GM21529 (cell line): ENCODE data around the gene PCCA.
"Not testable (repeated sequence)": the region's sequence is repeated elsewhere in the genome, so short reads cannot be mapped to it uniquely, and the experiment has no call there.

Source experiments
- ATAC-seq: cut with Tn5 transposase; IDR thresholded peaks from one replicate; pipeline ENCODE4 v1.9.1; 2021; ENCODE audit not compliant: unreplicated experiment

PCCA gene

GRCh38 chr13:100095498-100095897, 6.6 kb downstream of the PCCA start:
- no peak for ATAC-seq

DNA sequence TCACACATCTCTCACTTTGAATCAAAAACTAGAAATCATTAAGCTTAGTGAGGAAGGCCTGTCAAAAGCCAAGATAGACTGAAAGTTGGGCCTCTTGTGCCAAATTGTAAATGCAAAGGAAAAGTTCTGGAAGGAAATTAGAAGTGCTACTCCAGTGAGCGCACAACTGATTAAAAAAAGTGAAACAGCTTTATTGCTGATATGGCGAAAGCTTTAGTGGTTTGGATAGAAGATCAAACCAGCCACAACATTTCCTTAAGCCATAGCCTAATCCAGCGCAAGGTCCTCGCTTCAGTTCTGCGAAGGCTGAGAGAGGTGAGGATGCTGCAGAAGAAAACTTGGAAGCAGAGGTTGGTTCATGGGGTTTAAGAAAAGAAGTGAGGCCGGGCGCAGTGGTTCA, 7.6 kb downstream of the PCCA start:
- ATAC-seq: no peak

DNA sequence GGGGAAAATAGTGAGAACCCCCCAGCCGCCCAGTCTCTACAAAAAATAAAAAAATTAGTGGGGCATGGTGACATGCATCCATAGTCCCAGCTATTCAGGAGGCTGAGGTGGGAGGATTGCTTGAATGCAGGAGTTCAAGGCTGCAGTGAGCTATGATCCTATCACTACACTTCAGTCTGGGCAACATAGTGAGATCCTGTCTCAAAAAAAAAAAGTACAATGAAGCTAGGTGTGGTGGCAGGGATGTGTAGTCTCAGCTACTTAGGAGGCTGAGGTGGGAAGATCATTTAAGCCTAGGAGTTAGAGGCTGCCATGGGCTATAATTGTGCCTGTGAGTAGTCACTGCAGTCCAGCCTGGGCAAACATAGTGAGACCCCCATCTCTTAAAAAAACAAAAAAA, 8.9 kb downstream of the PCCA start:
- ATAC-seq: no peak

DNA sequence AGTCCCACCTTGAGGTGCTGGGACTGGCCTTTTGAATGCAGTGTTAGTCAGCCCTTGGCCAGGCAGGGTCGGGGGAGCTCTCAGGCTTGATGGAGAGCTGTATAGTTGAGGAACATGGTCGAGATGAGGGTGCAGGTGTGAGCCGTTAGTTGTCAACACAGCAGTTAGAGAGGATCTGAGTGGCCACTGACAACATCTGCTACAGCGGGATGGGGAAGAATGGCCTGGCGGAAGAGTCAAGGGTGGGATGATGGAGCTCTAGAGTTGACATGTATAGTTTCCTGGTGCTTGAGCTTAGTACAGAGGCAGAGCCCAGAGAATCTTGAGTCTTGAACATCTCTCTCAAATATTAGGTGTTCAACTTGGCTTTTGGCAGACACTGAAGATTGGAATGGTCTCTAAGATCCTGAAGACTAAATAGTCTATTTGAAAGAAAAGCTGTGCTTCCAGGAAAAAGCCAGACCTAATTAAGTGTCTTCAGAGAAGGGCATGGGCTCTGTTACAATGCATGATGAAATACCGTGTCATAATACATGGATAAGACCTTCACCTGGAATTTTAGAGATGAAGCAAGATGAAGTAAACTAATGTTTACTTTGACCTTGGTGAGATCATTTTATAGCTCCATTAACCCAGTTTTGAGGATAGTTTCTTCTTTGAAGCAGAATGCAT, 9.7 kb downstream of the PCCA start:
- ATAC-seq: no peak

DNA sequence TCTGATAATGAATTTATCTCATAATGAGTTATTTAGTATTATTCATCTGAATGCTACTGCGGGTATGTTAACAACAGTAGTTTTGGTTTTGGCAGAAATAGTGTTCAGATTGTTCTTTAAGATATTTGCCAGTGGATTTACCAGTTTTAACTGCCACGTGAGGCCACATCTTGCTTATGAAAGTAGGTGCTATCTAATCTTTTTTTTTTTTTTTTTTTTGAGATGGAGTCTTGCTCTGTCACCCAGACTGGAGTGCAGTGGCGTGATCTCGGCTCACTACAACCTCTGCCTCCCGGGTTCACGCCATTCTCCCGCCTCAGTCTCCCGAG, 10.2 kb downstream of the PCCA start:
- not testable (repeated sequence) for ATAC-seq

- no peak for ATAC-seq
Observed at GRCh38 chr13:100100115-100100879, 11.4 kb downstream of the PCCA start.

DNA sequence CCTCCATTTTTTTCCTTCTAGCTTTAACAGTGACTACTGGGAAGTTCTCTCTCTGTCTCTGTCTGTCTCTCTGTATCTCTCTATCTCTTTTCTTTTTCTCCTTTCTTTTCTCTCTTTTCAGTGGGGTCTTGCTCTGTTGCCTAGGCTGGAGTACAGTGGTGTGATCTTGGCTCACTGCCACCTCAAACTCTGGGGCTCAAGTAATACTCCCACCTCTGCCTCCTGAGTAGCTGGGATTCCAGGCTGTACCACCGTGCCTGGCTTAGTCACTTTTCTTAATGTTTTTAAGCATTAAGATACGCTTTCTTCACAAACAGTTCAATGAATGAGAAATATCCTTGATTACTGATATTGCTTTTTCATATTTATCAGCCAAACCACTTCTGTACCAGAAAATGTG, 13.1 kb downstream of the PCCA start:
- no peak for ATAC-seq

GRCh38 chr13:100106005-100106404, 17.1 kb downstream of the PCCA start:
- ATAC-seq: no peak

GRCh38 chr13:100106705-100107104, 17.8 kb downstream of the PCCA start:
- ATAC-seq: no peak

DNA sequence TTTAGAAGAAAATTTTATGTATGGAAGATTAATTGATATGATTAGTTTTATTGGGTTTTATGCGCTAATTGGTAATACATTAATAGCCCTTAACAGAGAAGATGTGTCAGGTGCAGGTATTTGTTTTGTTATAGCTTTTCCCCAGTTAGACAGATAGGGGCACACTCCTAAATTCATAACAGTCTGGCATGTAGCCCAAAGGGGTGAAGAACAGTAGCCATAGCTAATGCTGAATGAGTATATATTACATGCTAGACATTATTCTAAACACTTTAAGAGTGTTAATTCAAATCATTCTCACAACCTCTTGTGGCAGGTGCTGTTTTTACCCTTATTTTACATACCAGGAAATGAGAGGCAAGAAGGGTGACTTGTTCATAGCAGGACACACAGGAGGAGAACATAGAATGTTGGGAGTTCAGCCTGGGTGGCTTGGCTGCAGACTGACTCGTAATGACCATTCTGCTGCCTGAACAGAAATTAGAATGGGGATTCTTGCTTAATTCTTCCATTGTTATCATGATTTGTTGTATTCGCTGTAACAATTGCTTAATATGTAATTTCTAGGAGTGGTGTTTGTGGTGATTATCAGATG, 20.1 kb downstream of the PCCA start:
- no peak for ATAC-seq

GRCh38 chr13:100110269-100110668, 21.4 kb downstream of the PCCA start:
- no peak for ATAC-seq

DNA sequence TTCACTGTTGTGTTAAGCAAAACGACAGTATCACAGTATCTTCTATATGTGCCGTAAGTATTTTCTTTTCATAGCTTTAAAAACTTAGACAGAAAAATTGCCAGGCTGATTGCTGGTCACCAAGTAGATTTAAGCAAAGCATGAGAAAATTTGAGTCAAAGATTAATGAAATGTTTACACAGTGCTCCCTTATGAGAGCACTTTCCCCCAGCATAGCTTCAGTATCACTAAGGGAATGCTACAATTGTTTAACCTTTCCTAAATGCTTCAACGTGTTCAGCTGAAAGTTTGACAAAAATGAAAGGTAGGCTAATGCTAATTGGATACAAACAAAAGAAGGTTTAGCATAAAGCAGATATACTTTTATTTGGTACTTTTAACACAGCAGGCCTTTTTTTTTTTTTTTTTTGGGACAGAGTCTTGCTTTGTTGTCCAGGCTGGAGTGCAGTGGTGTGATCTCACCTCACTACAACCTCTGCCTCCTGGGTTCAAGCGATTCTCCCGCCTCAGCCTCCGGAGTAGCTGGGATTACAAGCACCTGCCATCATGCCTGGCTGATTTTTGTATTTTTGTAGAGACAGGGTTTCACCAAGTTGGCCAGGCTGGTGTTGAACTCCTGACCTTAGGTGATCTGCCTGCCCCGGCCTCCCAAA, 23.4 kb downstream of the PCCA start:
- no peak for ATAC-seq

DNA sequence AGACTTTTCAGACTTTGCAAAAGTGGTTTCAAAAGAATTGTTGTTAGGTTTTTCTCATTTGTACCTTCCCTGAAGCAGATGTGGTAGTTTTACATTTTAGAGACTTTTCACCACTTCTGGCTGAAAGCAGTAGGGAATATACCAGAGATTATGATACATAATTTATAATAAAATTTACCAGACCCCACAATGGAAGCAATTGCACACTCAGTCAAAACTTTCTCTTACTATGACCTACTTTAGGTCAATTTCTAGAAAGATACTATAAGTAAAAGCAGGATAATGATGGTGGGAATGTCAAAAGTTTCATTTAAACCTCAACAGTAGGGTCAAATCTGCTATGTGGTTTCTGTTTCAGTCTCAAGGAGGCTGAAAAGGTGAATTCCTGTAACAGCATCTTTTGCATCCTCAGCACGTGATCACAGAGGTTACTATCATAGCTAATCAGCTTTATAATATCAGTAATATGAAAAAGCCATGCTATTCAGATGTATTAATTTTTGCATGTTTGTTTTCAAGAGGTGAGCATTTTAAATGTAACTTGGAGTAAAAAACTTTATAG, 26.9 kb downstream of the PCCA start:
- ATAC-seq: peak; percentile 73

DNA sequence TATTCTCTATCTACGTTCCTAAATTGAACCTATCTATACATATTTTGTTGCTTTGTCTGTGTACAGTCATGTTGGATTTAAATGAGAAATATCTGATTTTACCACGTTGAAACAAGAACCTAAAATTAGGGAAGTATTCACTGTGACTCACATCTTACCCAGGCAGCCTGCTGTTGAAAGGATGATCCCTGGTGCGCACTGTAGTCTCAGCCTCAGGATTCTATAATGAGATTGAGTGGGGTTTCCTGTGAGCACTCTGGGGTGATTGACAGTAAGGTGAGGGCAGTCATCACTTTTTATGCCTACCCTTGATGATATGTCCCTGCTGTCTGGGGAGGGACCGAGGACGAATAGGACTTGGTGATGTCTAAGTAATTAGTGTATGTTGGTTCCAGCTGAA, 35.4 kb downstream of the PCCA start:
- ATAC-seq: no peak

- ATAC-seq: no peak
Observed at GRCh38 chr13:100125946-100126345, 37.1 kb downstream of the PCCA start.

- no peak for ATAC-seq
Observed at GRCh38 chr13:100128373-100128772, 39.5 kb downstream of the PCCA start.

- ATAC-seq: no peak
Observed at GRCh38 chr13:100128838-100129237, 39.9 kb downstream of the PCCA start.

GRCh38 chr13:100129605-100130004, 40.7 kb downstream of the PCCA start:
- ATAC-seq: peak; percentile 85

GRCh38 chr13:100130092-100130491, 41.2 kb downstream of the PCCA start:
- no peak for ATAC-seq

GRCh38 chr13:100130930-100131511, 42.1 kb downstream of the PCCA start:
- no peak for ATAC-seq

DNA sequence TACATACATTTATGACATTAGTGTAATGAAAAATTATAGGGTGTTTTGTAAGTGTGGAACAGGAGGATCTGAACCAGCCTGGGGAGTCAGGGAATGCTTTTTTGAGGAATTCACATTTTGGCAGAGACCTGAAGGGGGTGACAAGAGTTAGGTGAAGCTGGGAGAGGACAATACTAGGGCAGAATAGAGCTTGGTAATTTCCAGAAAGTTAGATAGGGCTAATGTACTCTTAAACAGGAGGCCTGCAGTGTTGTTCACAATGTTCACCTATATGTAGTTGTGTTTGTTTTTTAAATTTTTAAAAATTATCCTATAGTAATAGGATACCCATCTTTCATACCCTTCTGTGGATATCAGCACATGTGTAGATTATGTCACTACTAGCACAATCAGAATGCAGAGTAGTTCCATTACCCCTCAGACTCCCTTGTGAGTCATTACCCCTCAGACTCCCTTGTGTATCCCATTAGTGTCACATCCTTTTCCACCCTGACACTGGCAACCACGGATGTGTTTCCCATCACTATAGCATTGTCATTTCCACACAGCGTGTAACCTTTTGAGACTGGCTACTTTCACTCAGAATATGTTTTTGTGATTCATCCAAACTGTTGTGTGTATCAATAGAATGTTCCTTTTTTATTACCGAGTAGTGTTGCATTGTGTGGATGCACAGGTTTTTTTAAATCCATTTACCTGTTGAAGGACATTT, 43.1 kb downstream of the PCCA start:
- ATAC-seq: no peak
